Muscle of leg (tissue), 16 donors: ENCODE measurements around the gene FOXF1. TPM values are rescaled to one million over a fixed set of nuclear protein-coding genes. Genes with fewer than 3 reads are reported as not detected.

Source experiments
- DNase-seq: peaks from one replicate; pipeline ENCODE4 v3.0.0; 2013
- H3K27ac ChIP-seq: one replicate; pipeline ENCODE4 v1.5.1; 2013; ENCODE audit warnings: mild to moderate bottlenecking, low read length, control low read depth
- H3K27me3 ChIP-seq: one replicate; pipeline ENCODE4 v1.6.1; 2013; ENCODE audit warnings: low read length; ENCODE audit not compliant: control insufficient read depth, insufficient read depth
- H3K36me3 ChIP-seq: one replicate; pipeline ENCODE4 v1.6.1; 2013; ENCODE audit warnings: low read length; ENCODE audit not compliant: control insufficient read depth, insufficient read depth
- H3K4me1 ChIP-seq: one replicate; pipeline ENCODE4 v1.6.1; 2013; ENCODE audit warnings: low read length; ENCODE audit not compliant: control insufficient read depth, insufficient read depth
- H3K4me3 ChIP-seq: one replicate; pipeline ENCODE4 v1.5.1; 2013; ENCODE audit warnings: low read length, control low read depth
- H3K9me3 ChIP-seq: replicated peaks from 2 replicates; pipeline ENCODE4 v1.6.1; 2013; ENCODE audit warnings: low read depth, low read length; ENCODE audit not compliant: control insufficient read depth
- WGBS: methylation state at CpG from one replicate; pipeline ENCODE4 v1.1.5; 2013; ENCODE audit warnings: missing lambda C conversion rate; ENCODE audit not compliant: insufficient coverage; 5-methylcytosine and 5-hydroxymethylcytosine counted together
- long read RNA-seq, 11 donors: transcript quantifications; one replicate each; lab custom pipeline, GENCODE V29; 2026
- polyA plus RNA-seq, 8 donors: library from polyadenylated mRNA; unstranded; fragments of 120-200 nt; gene quantifications; one replicate each; pipeline versions ENCODE4 v1.2.1 to v1.2.3, GENCODE V29; 2013; ENCODE audit warnings: inconsistent platforms in 1 of 8, low replicate concordance in 1 of 8; ENCODE audit not compliant: insufficient read length in 8 of 8, insufficient read depth in 1 of 8
- total RNA-seq: library from RNA; stranded (reverse); fragments of 120-200 nt; gene quantifications from one replicate; pipeline ENCODE4 v1.2.4, GENCODE V29; 2013

FOXF1 gene
- total RNA-seq (not detected), polyA plus RNA-seq (1 to 10 TPM in 1 of 8 donors, under 1 TPM in 4, not detected in 3; 0.04 to 1.8 (median 0.05) TPM)
- long read RNA-seq, donor 1: 0 reads
- long read RNA-seq, donor 2: 0 reads
- long read RNA-seq, donor 3: 0 reads
- long read RNA-seq, donor 4: 0 reads
- long read RNA-seq, donor 5: 0 reads
- long read RNA-seq, donor 6: 0 reads
- long read RNA-seq, donor 7: 0 reads
- long read RNA-seq, donor 8: 0 reads
- long read RNA-seq, donor 9: 0 reads
- long read RNA-seq, donor 10: 0 reads
- long read RNA-seq, donor 11: 0 reads

- H3K4me3 ChIP-seq: peak within 1 kb of the TSS; percentile 36
- under 1% methylated on average over 83 of the region's 89 CpGs for WGBS
- H3K27ac ChIP-seq: no peak within 1 kb of the TSS
- peaks cover 90% of the 10 kb centered on the region for H3K27me3 ChIP-seq
- peaks cover 21% of the 10 kb centered on the region for H3K4me1 ChIP-seq
- no peaks in the 10 kb centered on the region for H3K9me3 ChIP-seq
- DNase-seq: no peak
- H3K36me3 ChIP-seq: no peaks in the 10 kb centered on the region
Measured at GRCh38 chr16:86510465-86511261, at the start of gene FOXF1. Gene FOXF1, plus strand, starts transcription at chr16:86510527. Its CDS starts 43 bp downstream, at chr16:86510570.

DNA sequence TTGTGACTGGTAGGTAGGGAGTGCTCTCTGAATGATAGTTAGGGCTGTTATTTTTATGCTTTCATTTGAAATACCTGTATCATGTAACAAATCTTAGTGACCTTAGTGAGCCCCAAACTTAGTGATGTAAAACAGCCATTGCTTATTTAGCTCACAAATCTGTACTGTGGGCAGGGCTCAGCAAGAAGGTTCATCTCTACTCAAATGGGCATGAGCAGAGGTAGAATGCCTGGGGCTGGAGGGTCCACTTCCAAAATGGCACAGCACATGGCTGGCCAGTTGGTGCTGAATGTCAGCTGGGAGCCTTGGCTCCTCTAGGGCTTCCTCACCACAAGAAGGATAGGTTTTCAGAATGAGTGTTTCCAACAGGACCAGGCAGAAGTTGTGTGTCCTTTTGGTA is 49.3 kb upstream of the FOXF1 start:
- Histone ChIP-seq H3K4me1 (no peaks in the 10 kb centered on the region), H3K4me3 (no peak overlapping the region), H3K27ac (no peak overlapping the region), H3K36me3 (no peaks in the 10 kb centered on the region), H3K27me3 (peaks cover 30% of the 10 kb centered on the region), H3K9me3 (peaks cover 6% of the 10 kb centered on the region)
- no peak for DNase-seq

- Histone ChIP-seq H3K27me3 (peaks cover 25% of the 10 kb centered on the region), H3K27ac (no peak overlapping the region), H3K36me3 (no peaks in the 10 kb centered on the region), H3K4me3 (no peak overlapping the region), H3K9me3 (peaks cover 6% of the 10 kb centered on the region), H3K4me1 (no peaks in the 10 kb centered on the region)
- DNase-seq: no peak
- WGBS: 62% methylated on average over 10 of the region's 17 CpGs
Measured at GRCh38 chr16:86462334-86463084, 47.8 kb upstream of the FOXF1 start.

- DNase-seq: no peak
- Histone ChIP-seq H3K4me1 (no peaks in the 10 kb centered on the region), H3K9me3 (peaks cover 6% of the 10 kb centered on the region), H3K27ac (no peak overlapping the region), H3K4me3 (no peak overlapping the region), H3K27me3 (peaks cover 33% of the 10 kb centered on the region), H3K36me3 (no peaks in the 10 kb centered on the region)
- WGBS: 96% methylated on average over 2 of the region's 2 CpGs
Measured at GRCh38 chr16:86464044-86464443, 46.3 kb upstream of the FOXF1 start.

DNA sequence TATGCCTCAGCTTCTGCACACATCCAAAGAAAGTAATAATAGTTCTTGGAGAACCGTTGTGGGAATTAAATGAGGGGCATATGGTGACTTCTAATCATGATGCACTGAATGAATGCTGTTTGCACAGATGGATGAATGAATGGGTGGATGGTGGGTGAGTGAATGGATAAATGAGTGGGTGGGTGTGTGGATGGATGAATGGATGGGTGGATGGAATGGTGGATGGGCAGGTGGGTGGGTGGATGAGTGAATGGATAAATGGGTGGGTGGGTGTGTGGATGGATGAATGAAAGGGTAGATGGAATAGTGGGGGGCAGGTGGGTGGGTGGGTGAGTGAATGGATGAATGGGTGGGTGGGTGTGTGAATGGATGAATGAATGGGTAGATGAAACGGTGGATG is 44.9 kb upstream of the FOXF1 start:
- DNase-seq: no peak
- Histone ChIP-seq H3K4me1 (no peaks in the 10 kb centered on the region), H3K27ac (no peak overlapping the region), H3K4me3 (no peak overlapping the region), H3K9me3 (peaks cover 6% of the 10 kb centered on the region), H3K36me3 (no peaks in the 10 kb centered on the region), H3K27me3 (peaks cover 29% of the 10 kb centered on the region)
- 92% methylated on average over 2 of the region's 2 CpGs for WGBS

DNA sequence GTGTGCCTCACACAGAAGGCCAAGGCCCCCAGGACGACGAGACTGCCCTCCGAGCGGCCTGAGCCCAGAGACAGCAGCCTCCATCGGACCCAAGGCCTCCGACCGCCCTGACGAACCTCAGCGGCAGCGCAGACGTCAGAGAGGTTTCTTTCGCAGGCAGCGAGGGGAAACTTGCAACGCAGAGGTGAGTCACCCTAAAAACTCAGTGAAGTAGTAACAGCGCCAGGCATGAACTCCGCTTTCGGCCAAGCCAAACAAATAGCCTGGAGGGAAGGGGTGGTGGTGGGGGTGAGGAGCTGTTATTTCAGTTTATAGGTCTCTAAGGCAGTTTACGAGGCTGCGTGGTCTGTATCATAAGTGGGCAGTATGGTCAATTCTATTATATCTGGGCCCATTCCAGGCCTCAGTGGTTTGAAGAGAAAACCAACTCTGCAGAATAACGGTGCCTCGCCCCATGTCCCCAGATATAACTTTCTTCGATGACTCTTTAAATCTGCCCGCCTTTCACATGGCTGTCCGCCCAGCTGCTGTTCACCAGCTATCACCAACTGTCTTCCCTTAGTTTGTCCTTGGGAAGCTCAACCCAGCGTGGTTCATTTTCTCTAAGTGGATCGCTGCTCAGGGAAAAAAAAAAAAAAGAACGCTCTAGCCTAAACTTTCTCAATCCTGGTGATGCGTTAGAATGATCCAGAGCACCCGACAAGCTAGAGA is 43.5 kb upstream of the FOXF1 start:
- 77% methylated on average over 26 of the region's 29 CpGs for WGBS
- Histone ChIP-seq H3K4me1 (no peaks in the 10 kb centered on the region), H3K4me3 (no peak overlapping the region), H3K27ac (no peak overlapping the region), H3K36me3 (no peaks in the 10 kb centered on the region), H3K9me3 (peaks cover 2% of the 10 kb centered on the region), H3K27me3 (peaks cover 40% of the 10 kb centered on the region)
- DNase-seq: no peak

- no peak overlapping the region for H3K4me3 ChIP-seq
- H3K27ac ChIP-seq: no peak overlapping the region
- peaks cover 43% of the 10 kb centered on the region for H3K27me3 ChIP-seq
- no peaks in the 10 kb centered on the region for H3K36me3 ChIP-seq
- 77% methylated on average over 7 of the region's 8 CpGs for WGBS
- H3K9me3 ChIP-seq: peaks cover 9% of the 10 kb centered on the region
- no peaks in the 10 kb centered on the region for H3K4me1 ChIP-seq
- no peak for DNase-seq
Measured at GRCh38 chr16:86467490-86467889, 42.8 kb upstream of the FOXF1 start.

DNA sequence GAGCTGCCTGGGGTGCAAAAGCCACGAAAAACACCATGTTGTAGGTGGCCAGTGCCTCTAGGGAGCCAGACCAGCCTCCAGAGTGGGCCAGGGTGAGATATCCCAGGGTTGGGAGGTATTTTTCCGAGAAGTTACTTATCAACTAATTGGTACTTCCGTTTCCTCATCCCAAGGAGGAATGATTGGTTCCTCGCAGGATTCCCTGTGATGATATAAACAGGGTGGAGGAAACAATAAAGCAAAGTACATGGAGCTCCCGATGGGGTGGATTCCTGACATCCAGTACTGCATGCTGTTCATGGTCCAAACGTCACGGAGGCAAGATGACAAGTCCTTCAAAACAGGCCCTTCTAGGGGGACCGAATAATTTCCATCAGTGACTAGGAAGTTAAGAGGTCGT is 39.4 kb upstream of the FOXF1 start:
- DNase-seq: no peak
- Histone ChIP-seq H3K36me3 (no peaks in the 10 kb centered on the region), H3K27me3 (peaks cover 62% of the 10 kb centered on the region), H3K27ac (no peak overlapping the region), H3K4me1 (no peaks in the 10 kb centered on the region), H3K9me3 (peaks cover 7% of the 10 kb centered on the region), H3K4me3 (no peak overlapping the region)
- 70% methylated on average over 7 of the region's 9 CpGs for WGBS

GRCh38 chr16:86471896-86472295 is 38.4 kb upstream of the FOXF1 start:
- Histone ChIP-seq H3K27ac (no peak overlapping the region), H3K36me3 (no peaks in the 10 kb centered on the region), H3K27me3 (peaks cover 65% of the 10 kb centered on the region), H3K4me1 (no peaks in the 10 kb centered on the region), H3K9me3 (peaks cover 7% of the 10 kb centered on the region), H3K4me3 (no peak overlapping the region)
- no peak for DNase-seq
- WGBS: 78% methylated on average over 12 of the region's 12 CpGs
